ENCODE measurements around the gene P4HA2. TPM values are rescaled to one million over a fixed set of nuclear protein-coding genes. Genes with fewer than 3 reads are reported as not detected.
A peak's percentile ranks its signal among the peaks of the same experiment; 100 is the strongest.
"Not testable (repeated sequence)": the region's sequence is repeated elsewhere in the genome, so short reads cannot be mapped to it uniquely, and the experiment has no call there.

P4HA2 gene
- total RNA-seq, 5 donors from 2014 or later (not counting 1 experiment from before 2014, with no cell fraction given): 0.50 to 0.99 (median 0.98) TPM; not detected in 2

DNA sequence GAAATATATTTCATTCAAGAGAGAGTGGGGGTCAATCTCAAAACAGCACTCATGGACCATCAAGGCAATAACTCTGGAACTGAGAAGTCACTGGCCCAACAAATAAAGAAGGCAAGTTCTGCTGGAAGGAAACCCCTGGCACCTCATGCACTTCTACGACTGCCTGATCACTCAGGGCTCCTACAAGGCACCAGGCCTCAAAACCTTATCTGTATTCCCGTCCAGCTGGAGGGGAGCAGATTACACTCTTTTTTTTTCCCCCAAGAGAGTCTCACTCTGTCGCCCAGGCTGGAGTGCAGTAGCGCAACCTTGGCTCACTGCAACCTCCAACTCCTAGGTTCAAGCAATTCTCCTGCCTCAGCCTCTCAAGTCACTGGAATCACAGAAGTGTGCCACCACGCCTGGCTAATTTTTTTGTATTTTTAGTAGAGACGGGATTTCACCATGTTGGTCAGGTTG is 49.9 kb downstream of the P4HA2 start:
- H3K4me3 ChIP-seq (ENCODE audit: control insufficient read depth in 1 of 2, extremely low read depth in 1 of 2, low read length in 1 of 2): no peak overlapping the region
- CTCF ChIA-PET: no interaction called here
- no peak overlapping the region for H3K4me3 Mint-ChIP-seq
- WGBS (ENCODE audit: insufficient coverage): 100% methylated on average over 4 of the region's 6 CpGs
- no peaks in the 10 kb centered on the region for H3K9me3 ChIP-seq
- H3K4me1 ChIP-seq (ENCODE audit: control insufficient read depth in 1 of 2, extremely low read depth in 1 of 2, insufficient read depth in 2 of 2, low read length in 2 of 2): peaks cover 4 to 5% of the 10 kb centered on the region in 2 experiments
- H3K36me3 ChIP-seq (ENCODE audit: control insufficient read depth in 2 of 2, extremely low read depth in 1 of 2, insufficient read depth in 1 of 2, low read length in 1 of 2): no peaks in the 10 kb centered on the region
- H3K27me3 ChIP-seq (replicated peaks in 1 of 2; ENCODE audit: control insufficient read depth in 2 of 2, extremely low read depth in 1 of 2, insufficient read depth in 2 of 2, low read length in 1 of 2): peaks cover 0 to 3% of the 10 kb centered on the region in 2 experiments
- H3K27me3 Mint-ChIP-seq: no peaks in the 10 kb centered on the region
- H3K27ac ChIP-seq (ENCODE audit: low read length): no peak overlapping the region
- no peaks in the 10 kb centered on the region for H3K36me3 Mint-ChIP-seq
- H3K4me1 Mint-ChIP-seq: peaks cover 18 to 27% (median 22%) of the 10 kb centered on the region in 3 donors
- H3K9me3 Mint-ChIP-seq: no peaks in the 10 kb centered on the region
- ATAC-seq (replicated peaks in 1 of 4) (no peak), DNase-seq (no peak)
- POLR2A ChIA-PET: no interaction called here
- H3K27ac Mint-ChIP-seq: no peak overlapping the region

DNA sequence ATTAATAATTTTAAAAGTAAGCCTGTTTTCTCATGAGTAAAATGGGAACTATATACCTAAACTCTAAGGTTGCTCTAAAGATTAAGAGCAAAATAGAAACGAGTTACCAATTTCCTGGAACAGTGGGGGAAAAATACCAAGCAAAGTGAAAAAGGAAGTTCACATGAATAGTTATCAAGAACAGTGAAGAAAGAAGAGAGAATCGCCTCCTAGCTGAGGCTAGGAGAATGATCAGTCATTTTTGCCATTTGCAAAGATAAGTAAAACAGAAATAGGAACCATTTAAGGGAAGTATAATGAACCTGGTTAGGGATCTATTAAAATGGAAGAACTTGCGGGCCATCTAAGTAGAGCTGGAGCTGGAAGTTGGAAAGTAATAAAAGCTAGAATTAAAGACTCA is 50.7 kb downstream of the P4HA2 start:
- ChIA-PET POLR2A (no interaction called here), CTCF (no interaction called here)
- Histone ChIP-seq H3K27me3 (replicated peaks in 1 of 2; ENCODE audit: control insufficient read depth in 2 of 2, extremely low read depth in 1 of 2, insufficient read depth in 2 of 2, low read length in 1 of 2) (peaks cover 0 to 3% of the 10 kb centered on the region in 2 experiments), H3K4me1 (ENCODE audit: control insufficient read depth in 1 of 2, extremely low read depth in 1 of 2, insufficient read depth in 2 of 2, low read length in 2 of 2) (peaks cover 4 to 5% of the 10 kb centered on the region in 2 experiments), H3K4me3 (ENCODE audit: control insufficient read depth in 1 of 2, extremely low read depth in 1 of 2, low read length in 1 of 2) (no peak overlapping the region), H3K36me3 (ENCODE audit: control insufficient read depth in 2 of 2, extremely low read depth in 1 of 2, insufficient read depth in 1 of 2, low read length in 1 of 2) (no peaks in the 10 kb centered on the region), H3K27ac (ENCODE audit: low read length) (no peak overlapping the region), H3K9me3 (no peaks in the 10 kb centered on the region)
- H3K36me3 Mint-ChIP-seq: peaks cover 3% of the 10 kb centered on the region
- H3K27me3 Mint-ChIP-seq: no peaks in the 10 kb centered on the region
- ATAC-seq (replicated peaks in 1 of 4) (peak in 1 of 4 experiments; percentile 36), DNase-seq (no peak)
- peak overlapping the region in 1 of 2 donors; percentile 65 for H3K27ac Mint-ChIP-seq
- WGBS (ENCODE audit: insufficient coverage): 0% methylated on average over 1 of the region's 3 CpGs
- no peak overlapping the region for H3K4me3 Mint-ChIP-seq
- peaks cover 18 to 27% (median 22%) of the 10 kb centered on the region in 3 donors for H3K4me1 Mint-ChIP-seq
- peaks cover 0 to 3% (median under 1%) of the 10 kb centered on the region in 3 donors for H3K9me3 Mint-ChIP-seq

DNA sequence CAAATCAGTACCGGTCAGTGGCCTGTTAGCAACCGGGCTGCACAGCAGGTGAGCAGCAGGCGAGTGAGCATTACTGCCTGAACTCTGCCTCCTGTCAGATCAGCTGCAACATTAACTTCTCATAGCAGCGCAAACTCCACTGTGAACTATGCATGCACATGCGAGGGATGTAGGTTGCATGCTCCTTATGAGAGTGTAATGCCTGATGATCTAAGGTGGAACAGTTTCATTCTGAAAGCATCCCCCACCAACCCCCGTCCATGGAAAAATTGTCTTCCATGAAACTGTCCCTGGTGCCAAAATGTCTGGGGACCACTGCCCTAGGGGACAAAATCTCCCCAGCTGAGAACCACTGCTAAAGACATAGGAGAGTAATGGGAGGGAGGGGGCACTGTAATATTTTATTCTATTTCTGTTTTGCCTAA is 51.1 kb downstream of the P4HA2 start:
- Histone ChIP-seq H3K27ac (ENCODE audit: low read length) (no peak overlapping the region), H3K36me3 (ENCODE audit: control insufficient read depth in 2 of 2, extremely low read depth in 1 of 2, insufficient read depth in 1 of 2, low read length in 1 of 2) (no peaks in the 10 kb centered on the region), H3K27me3 (replicated peaks in 1 of 2; ENCODE audit: control insufficient read depth in 2 of 2, extremely low read depth in 1 of 2, insufficient read depth in 2 of 2, low read length in 1 of 2) (peaks cover 0 to 3% of the 10 kb centered on the region in 2 experiments), H3K4me1 (ENCODE audit: control insufficient read depth in 1 of 2, extremely low read depth in 1 of 2, insufficient read depth in 2 of 2, low read length in 2 of 2) (peaks cover 4 to 5% of the 10 kb centered on the region in 2 experiments), H3K9me3 (no peaks in the 10 kb centered on the region), H3K4me3 (ENCODE audit: control insufficient read depth in 1 of 2, extremely low read depth in 1 of 2, low read length in 1 of 2) (no peak overlapping the region)
- peaks cover 18 to 27% (median 22%) of the 10 kb centered on the region in 3 donors for H3K4me1 Mint-ChIP-seq
- no peak overlapping the region for H3K4me3 Mint-ChIP-seq
- no peak for DNase-seq
- H3K27ac Mint-ChIP-seq: peak overlapping the region in 1 of 2 donors; percentile 39
- 100% methylated on average over 3 of the region's 6 CpGs for WGBS (ENCODE audit: insufficient coverage)
- no peak for ATAC-seq (replicated peaks in 1 of 4)
- ChIA-PET CTCF (no interaction called here), POLR2A (no interaction called here)
- H3K9me3 Mint-ChIP-seq: peaks cover under 1 to 5% (median 3%) of the 10 kb centered on the region in 3 donors
- H3K27me3 Mint-ChIP-seq: no peaks in the 10 kb centered on the region
- H3K36me3 Mint-ChIP-seq: peaks cover 7% of the 10 kb centered on the region

DNA sequence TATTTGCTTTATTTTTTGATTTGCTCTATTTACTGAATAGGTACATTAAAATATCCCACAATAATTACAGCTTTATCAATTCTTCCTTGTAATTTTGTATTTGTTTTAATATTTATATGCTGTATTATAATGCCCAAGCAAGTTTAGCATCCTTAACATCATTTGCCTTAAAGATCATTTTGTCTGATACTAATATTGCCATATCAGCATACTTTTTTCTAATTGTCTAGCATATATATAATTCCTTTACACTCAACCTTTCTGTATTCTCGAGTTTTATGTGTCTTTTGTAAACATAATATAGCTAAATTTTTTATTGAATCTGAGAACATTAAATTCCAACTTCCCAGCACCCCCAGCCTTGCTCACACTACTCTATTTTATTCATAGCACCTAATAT is 64.7 kb downstream of the P4HA2 start:
- ChIA-PET CTCF (no interaction called here), POLR2A (interaction anchor here in 1 of 2 donors (0.7 kb wide), 1 partner anchor 49 kb away, joined by 3 read pairs; no protein-coding TSS in a partner anchor)
- no CpG with 5 or more reads among the region's 1 CpG for WGBS (ENCODE audit: insufficient coverage)
- no peaks in the 10 kb centered on the region for H3K4me1 ChIP-seq (ENCODE audit: control insufficient read depth in 1 of 2, extremely low read depth in 1 of 2, insufficient read depth in 2 of 2, low read length in 2 of 2)
- no peak overlapping the region for H3K27ac ChIP-seq (ENCODE audit: low read length)
- no peak overlapping the region for H3K4me3 ChIP-seq (ENCODE audit: control insufficient read depth in 1 of 2, extremely low read depth in 1 of 2, low read length in 1 of 2)
- H3K4me1 Mint-ChIP-seq: peaks cover 0 to 3% (median 0%) of the 10 kb centered on the region in 3 donors
- no peaks in the 10 kb centered on the region for H3K27me3 ChIP-seq (replicated peaks in 1 of 2; ENCODE audit: control insufficient read depth in 2 of 2, extremely low read depth in 1 of 2, insufficient read depth in 2 of 2, low read length in 1 of 2)
- H3K36me3 Mint-ChIP-seq: no peaks in the 10 kb centered on the region
- ATAC-seq (replicated peaks in 1 of 4): no peak
- no peak overlapping the region for H3K4me3 Mint-ChIP-seq
- no peak for DNase-seq
- no peaks in the 10 kb centered on the region for H3K9me3 ChIP-seq
- H3K9me3 Mint-ChIP-seq: peaks cover 6 to 7% (median 6%) of the 10 kb centered on the region in 3 donors
- H3K27ac Mint-ChIP-seq: no peak overlapping the region
- H3K36me3 ChIP-seq (ENCODE audit: control insufficient read depth in 2 of 2, extremely low read depth in 1 of 2, insufficient read depth in 1 of 2, low read length in 1 of 2): no peaks in the 10 kb centered on the region
- H3K27me3 Mint-ChIP-seq: peaks cover 5 to 9% of the 10 kb centered on the region in 2 donors

DNA sequence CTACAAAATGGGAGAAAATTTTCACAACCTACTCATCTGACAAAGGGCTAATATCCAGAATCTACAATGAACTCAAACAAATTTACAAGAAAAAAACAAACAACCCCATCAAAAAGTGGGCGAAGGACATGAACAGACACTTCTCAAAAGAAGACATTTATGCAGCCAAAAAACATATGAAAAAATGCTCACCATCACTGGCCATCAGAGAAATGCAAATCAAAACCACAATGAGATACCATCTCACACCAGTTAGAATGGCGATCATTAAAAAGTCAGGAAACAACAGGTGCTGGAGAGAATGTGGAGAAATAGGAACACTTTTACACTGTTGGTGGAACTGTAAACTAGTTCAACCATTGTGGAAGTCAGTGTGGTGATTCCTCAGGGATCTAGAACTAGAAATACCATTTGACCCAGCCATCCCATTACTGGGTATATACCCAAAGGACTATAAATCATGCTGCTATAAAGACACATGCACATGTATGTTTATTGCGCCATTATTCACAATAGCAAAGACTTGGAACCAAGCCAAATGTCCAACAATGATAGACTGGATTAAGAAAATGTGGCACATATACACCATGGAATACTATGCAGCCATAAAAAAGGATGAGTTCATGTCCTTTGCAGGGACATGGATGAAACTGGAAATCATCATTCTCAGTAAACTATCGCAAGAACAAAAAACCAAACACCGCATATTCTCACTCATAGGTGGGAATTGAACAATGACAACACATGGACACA is 65.9 kb downstream of the P4HA2 start:
- H3K27ac Mint-ChIP-seq; DNase-seq; H3K36me3 ChIP-seq (ENCODE audit: control insufficient read depth in 2 of 2, extremely low read depth in 1 of 2, insufficient read depth in 1 of 2, low read length in 1 of 2); H3K27me3 ChIP-seq (replicated peaks in 1 of 2; ENCODE audit: control insufficient read depth in 2 of 2, extremely low read depth in 1 of 2, insufficient read depth in 2 of 2, low read length in 1 of 2); H3K4me3 Mint-ChIP-seq; H3K4me1 Mint-ChIP-seq; ATAC-seq (replicated peaks in 1 of 4); H3K9me3 Mint-ChIP-seq; POLR2A ChIA-PET; CTCF ChIA-PET; H3K4me1 ChIP-seq (ENCODE audit: control insufficient read depth in 1 of 2, extremely low read depth in 1 of 2, insufficient read depth in 2 of 2, low read length in 2 of 2); H3K36me3 Mint-ChIP-seq; H3K27ac ChIP-seq (ENCODE audit: low read length); H3K4me3 ChIP-seq (ENCODE audit: control insufficient read depth in 1 of 2, extremely low read depth in 1 of 2, low read length in 1 of 2); H3K9me3 ChIP-seq: not testable (repeated sequence)
- H3K27me3 Mint-ChIP-seq: peaks cover 8 to 11% of the 10 kb centered on the region in 2 donors
- no CpG with 5 or more reads among the region's 5 CpGs for whole genome bisulfite sequencing (ENCODE audit: insufficient coverage)

DNA sequence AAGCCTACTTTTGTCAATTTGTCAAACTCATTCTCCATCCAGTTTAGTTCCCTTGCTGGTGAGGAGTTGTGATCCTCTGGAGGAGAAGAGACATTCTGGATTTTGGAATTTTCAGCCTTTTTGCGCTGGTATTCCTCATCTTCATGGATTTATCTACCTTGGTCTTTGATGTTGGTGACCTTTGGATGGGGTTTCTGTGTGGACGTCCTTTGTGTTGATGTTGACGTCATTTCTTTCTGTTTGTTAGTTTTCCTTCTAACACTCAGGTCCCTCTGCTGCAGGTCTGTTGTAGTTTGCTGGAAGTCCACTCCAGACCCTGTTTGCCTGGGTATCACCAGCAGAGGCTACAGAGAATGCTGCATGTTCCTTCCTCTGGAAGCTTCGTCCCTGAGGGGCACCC is 71.2 kb downstream of the P4HA2 start:
- H3K27ac ChIP-seq (ENCODE audit: low read length): no peak overlapping the region
- peaks cover 11 to 30% (median 19%) of the 10 kb centered on the region in 3 donors for H3K9me3 Mint-ChIP-seq
- no peaks in the 10 kb centered on the region for H3K4me1 Mint-ChIP-seq
- ATAC-seq (replicated peaks in 1 of 4) (no peak), DNase-seq (no peak)
- H3K4me3 ChIP-seq (ENCODE audit: control insufficient read depth in 1 of 2, extremely low read depth in 1 of 2, low read length in 1 of 2): no peak overlapping the region
- WGBS (ENCODE audit: insufficient coverage): 100% methylated on average over 1 of the region's 4 CpGs
- H3K27ac Mint-ChIP-seq: no peak overlapping the region
- peaks cover 15 to 33% of the 10 kb centered on the region in 2 donors for H3K27me3 Mint-ChIP-seq
- CTCF ChIA-PET: interaction anchor here in 1 of 2 donors (0.6 kb wide), 1 partner anchor 168 kb away, joined by 3 read pairs; no protein-coding TSS in a partner anchor
- no peaks in the 10 kb centered on the region for H3K36me3 ChIP-seq (ENCODE audit: control insufficient read depth in 2 of 2, extremely low read depth in 1 of 2, insufficient read depth in 1 of 2, low read length in 1 of 2)
- H3K36me3 Mint-ChIP-seq: peaks cover 6% of the 10 kb centered on the region
- H3K27me3 ChIP-seq (replicated peaks in 1 of 2; ENCODE audit: control insufficient read depth in 2 of 2, extremely low read depth in 1 of 2, insufficient read depth in 2 of 2, low read length in 1 of 2): peaks cover 0 to 8% of the 10 kb centered on the region in 2 experiments
- H3K9me3 ChIP-seq: no peaks in the 10 kb centered on the region
- H3K4me1 ChIP-seq (ENCODE audit: control insufficient read depth in 1 of 2, extremely low read depth in 1 of 2, insufficient read depth in 2 of 2, low read length in 2 of 2): no peaks in the 10 kb centered on the region
- no peak overlapping the region for H3K4me3 Mint-ChIP-seq
- POLR2A ChIA-PET: no interaction called here

All from T-cell (primary cell).